WTC11 (cell line): ENCODE data around the gene SND1. TPM values are rescaled to one million over a fixed set of nuclear protein-coding genes. Genes with fewer than 3 reads are reported as not detected.
A peak's percentile ranks its signal among the peaks of the same experiment; 100 is the strongest.

ENCODE experiments used
- ATAC-seq: fragments of 200-7000 bp; cut with Tn5 transposase; 2 replicates; pipeline ENCODE4 v1.10.0; 2021; ENCODE audit warnings: mild to moderate bottlenecking, moderate library complexity
- CTCF ChIA-PET: fragments of 300-600 bp; sonication (Branson Sonifier 250); formaldehyde crosslinking; loops from one replicate; lab custom pipeline; 2021; ENCODE audit warnings: antibody characterized with exemption; lab: Charles Lee
- POLR2A ChIA-PET: fragments of 350-600 bp; sonication (Branson Sonifier 250); formaldehyde crosslinking; loops from one replicate; lab custom pipeline; 2021; ENCODE audit warnings: antibody characterized with exemption; lab: Charles Lee
- DNase-seq: peaks from one replicate; pipeline ENCODE4 v3.0.0; 2021; ENCODE audit warnings: low spot score
- H3K27ac Mint-ChIP-seq: 2 replicates; pipeline ENCODE4 v1.8.0; 2021; ENCODE audit warnings: mixed read lengths
- H3K27me3 Mint-ChIP-seq: 2 replicates; pipeline ENCODE4 v1.8.0; 2021; ENCODE audit warnings: low read depth, mild to moderate bottlenecking, moderate library complexity, mixed read lengths
- H3K36me3 Mint-ChIP-seq: 2 replicates; pipeline ENCODE4 v1.8.0; 2021; ENCODE audit warnings: mixed read lengths
- H3K4me1 Mint-ChIP-seq: 2 replicates; pipeline ENCODE4 v1.8.0; 2022; ENCODE audit warnings: mixed read lengths
- H3K4me3 Mint-ChIP-seq: 2 replicates; pipeline ENCODE4 v1.8.0; 2021; ENCODE audit warnings: mild to moderate bottlenecking, moderate library complexity, mixed read lengths
- H3K9me3 Mint-ChIP-seq: 2 replicates; pipeline ENCODE4 v1.8.0; 2021; ENCODE audit warnings: mixed read lengths
- AR ChIP-seq: fragments of 250-450 bp; sonication (Bioruptor Pico); IDR thresholded peaks from 2 replicates; pipeline ENCODE4 v1.9.0; 2021; ENCODE audit warnings: mild to moderate bottlenecking
- ATF1 ChIP-seq: sonication (generic); formaldehyde crosslinking; IDR thresholded peaks from 2 replicates; pipeline ENCODE4 v1.8.1; 2023; ENCODE audit warnings: mild to moderate bottlenecking, moderate library complexity, missing genetic modification reagents
- ATF3 ChIP-seq: sonication (generic); formaldehyde crosslinking; conservative IDR thresholded peaks from 2 replicates; pipeline ENCODE4 v1.8.1; 2022; ENCODE audit warnings: mild to moderate bottlenecking, missing genetic modification reagents
- CREB1 ChIP-seq: sonication (generic); formaldehyde crosslinking; IDR thresholded peaks from 2 replicates; pipeline ENCODE4 v1.8.0; 2023; ENCODE audit warnings: mild to moderate bottlenecking, missing genetic modification reagents
- CREM ChIP-seq: sonication (generic); formaldehyde crosslinking; IDR thresholded peaks from 2 replicates; pipeline ENCODE4 v1.8.1; 2022; ENCODE audit warnings: mild to moderate bottlenecking, missing genetic modification reagents, moderate library complexity
- E2F5 ChIP-seq: sonication (generic); formaldehyde crosslinking; IDR thresholded peaks from 2 replicates; pipeline ENCODE4 v1.8.1; 2022; ENCODE audit warnings: mild to moderate bottlenecking, moderate library complexity, missing genetic modification reagents
- ELF4 ChIP-seq: sonication (generic); formaldehyde crosslinking; IDR thresholded peaks from 2 replicates; pipeline ENCODE4 v1.8.1; 2022; ENCODE audit warnings: low read depth, mild to moderate bottlenecking, moderate library complexity, missing genetic modification reagents
- EMX1 ChIP-seq: fragments of 250-450 bp; sonication (Bioruptor Pico); IDR thresholded peaks from 2 replicates; pipeline ENCODE4 v1.8.0; 2021; ENCODE audit warnings: mild to moderate bottlenecking
- ERG ChIP-seq: fragments of 250-450 bp; sonication (Bioruptor Pico); IDR thresholded peaks from 2 replicates; pipeline ENCODE4 v1.8.0; 2021; ENCODE audit warnings: mild to moderate bottlenecking
- FOXP4 ChIP-seq: sonication (generic); formaldehyde crosslinking; IDR thresholded peaks from 2 replicates; pipeline ENCODE4 v1.8.0; 2022; ENCODE audit warnings: mild to moderate bottlenecking, missing genetic modification reagents
- IRF1 ChIP-seq: sonication (generic); formaldehyde crosslinking; IDR thresholded peaks from 2 replicates; pipeline ENCODE4 v1.8.0; 2023; ENCODE audit warnings: missing genetic modification reagents
- IRF2 ChIP-seq: sonication (generic); formaldehyde crosslinking; IDR thresholded peaks from 2 replicates; pipeline ENCODE4 v1.8.0; 2022; ENCODE audit warnings: low read depth, missing genetic modification reagents, borderline replicate concordance
- KAT7 ChIP-seq: sonication (generic); formaldehyde crosslinking; IDR thresholded peaks from 2 replicates; pipeline ENCODE4 v1.8.1; 2023; ENCODE audit warnings: missing genetic modification reagents, mild to moderate bottlenecking, borderline replicate concordance
- RORB ChIP-seq: fragments of 250-450 bp; sonication (Bioruptor Pico); IDR thresholded peaks from 2 replicates; pipeline ENCODE4 v1.9.0; 2021; ENCODE audit warnings: mild to moderate bottlenecking
- SMAD3 ChIP-seq: sonication (generic); formaldehyde crosslinking; IDR thresholded peaks from 2 replicates; pipeline ENCODE4 v1.8.0; 2022; ENCODE audit warnings: missing genetic modification reagents, mild to moderate bottlenecking, borderline replicate concordance
- SOX15 ChIP-seq: fragments of 250-450 bp; sonication (Bioruptor Pico); IDR thresholded peaks from 2 replicates; pipeline ENCODE4 v1.9.0; 2021; ENCODE audit warnings: mild to moderate bottlenecking
- STAT6 ChIP-seq: sonication (generic); formaldehyde crosslinking; conservative IDR thresholded peaks from 2 replicates; pipeline ENCODE4 v1.8.1; 2023; ENCODE audit warnings: mild to moderate bottlenecking, low read depth, missing genetic modification reagents, moderate library complexity
- USF1 ChIP-seq: sonication (generic); formaldehyde crosslinking; IDR thresholded peaks from 2 replicates; pipeline ENCODE4 v1.8.0; 2022; ENCODE audit warnings: mild to moderate bottlenecking, missing genetic modification reagents
- USF2 ChIP-seq: sonication (generic); formaldehyde crosslinking; IDR thresholded peaks from 2 replicates; pipeline ENCODE4 v1.8.1; 2023; ENCODE audit warnings: mild to moderate bottlenecking, missing genetic modification reagents, moderate library complexity
- ZNF396 ChIP-seq: fragments of 250-450 bp; sonication (Bioruptor Pico); IDR thresholded peaks from 2 replicates; pipeline ENCODE4 v1.8.0; 2021; ENCODE audit warnings: mild to moderate bottlenecking, moderate library complexity, borderline replicate concordance
- total RNA-seq: library from RNA; stranded (reverse); gene quantifications from 3 replicates; pipeline ENCODE4 v1.2.3, GENCODE V29; 2021

SND1 gene
- total RNA-seq, 1 experiment from 2014 or later = 261 TPM

- no peak for DNase-seq
- peaks cover 7% of the 10 kb centered on the region for H3K36me3 Mint-ChIP-seq
- peaks cover 4% of the 10 kb centered on the region; the same call in 1 of the 2 replicates for H3K9me3 Mint-ChIP-seq
- no peaks in the 10 kb centered on the region for H3K27me3 Mint-ChIP-seq
- no peak overlapping the region for H3K4me3 Mint-ChIP-seq
- CTCF ChIA-PET = interaction anchor here (1.7 kb wide), 1 partner anchor 28 kb away, joined by 9 read pairs; no protein-coding TSS in a partner anchor
- peak overlapping the region; percentile 15; the same call in 1 of the 2 replicates for H3K27ac Mint-ChIP-seq
- H3K4me1 Mint-ChIP-seq = peaks cover 54% of the 10 kb centered on the region
- TF ChIP-seq AR (CRISPR knock-in tag) = no peak
- no peak for TF ChIP-seq USF2 (CRISPR knock-in tag)
- TF ChIP-seq ERG (CRISPR knock-in tag) = no peak
- TF ChIP-seq SMAD3 (CRISPR knock-in tag) = no peak
- TF ChIP-seq CREM = no peak
- TF ChIP-seq IRF2 = no peak
- no peak for TF ChIP-seq RORB (CRISPR knock-in tag)
- no peak for TF ChIP-seq ELF4
- no peak for TF ChIP-seq ZNF396 (CRISPR knock-in tag)
- TF ChIP-seq, all 79 proteins: peak for 0
- no peak for ATAC-seq
- POLR2A ChIA-PET = no interaction called here
Measured at GRCh38 chr7:127764681-127765080, 112.7 kb downstream of the SND1 start.

- no peaks in the 10 kb centered on the region for H3K27me3 Mint-ChIP-seq
- no peak overlapping the region for H3K4me3 Mint-ChIP-seq
- ChIA-PET POLR2A (no interaction called here), CTCF (interaction anchor here (1.7 kb wide), 1 partner anchor 27 kb away, joined by 9 read pairs; no protein-coding TSS in a partner anchor)
- H3K9me3 Mint-ChIP-seq = peaks cover 4% of the 10 kb centered on the region; the same call in 1 of the 2 replicates
- H3K4me1 Mint-ChIP-seq = peaks cover 49% of the 10 kb centered on the region
- ATAC-seq = no peak
- H3K36me3 Mint-ChIP-seq = peaks cover 7% of the 10 kb centered on the region
- H3K27ac Mint-ChIP-seq = no peak overlapping the region
- no peak for DNase-seq
- TF ChIP-seq FOXP4 (CRISPR knock-in tag) (no peak), STAT6 (no peak), KAT7 (CRISPR knock-in tag) (no peak), ATF1 (CRISPR knock-in tag) (no peak), E2F5 (CRISPR knock-in tag) (no peak), CREB1 (CRISPR knock-in tag) (no peak), IRF1 (CRISPR knock-in tag) (no peak), CREM (no peak), SOX15 (CRISPR knock-in tag) (no peak), ATF3 (CRISPR knock-in tag) (no peak), EMX1 (CRISPR knock-in tag) (no peak), USF1 (no peak)
Measured at GRCh38 chr7:127765150-127765549, 113.2 kb downstream of the SND1 start.
